CD4-positive, CD25-positive, alpha-beta regulatory T cell (primary cell): ENCODE data around the gene CNTNAP2. TPM values are rescaled to one million over a fixed set of nuclear protein-coding genes. Genes with fewer than 3 reads are reported as not detected.
A peak's percentile ranks its signal among the peaks of the same experiment; 100 is the strongest.

ENCODE experiments used
- ATAC-seq, 2 donors: fragments of 150-1000 bp; cut with Tn5 transposase; one replicate each; pipeline ENCODE4 v1.10.0; 2021; ENCODE audit warnings: low read depth in 2 of 2, moderate number of reproducible peaks in 2 of 2, moderate library complexity in 1 of 2
- DNase-seq, 3 donors: peaks; one replicate each; pipeline versions ENCODE4 v3.0.0 to v3.0.0-alpha.2; 2012 to 2022; ENCODE audit warnings: mixed read lengths in 1 of 3
- H3K27ac ChIP-seq: one replicate; pipeline ENCODE4 v1.7.0; 2013; ENCODE audit warnings: mild to moderate bottlenecking, low read length; ENCODE audit not compliant: insufficient read depth, poor library complexity, severe bottlenecking
- H3K27me3 ChIP-seq: one replicate; pipeline ENCODE4 v1.7.0; 2013; ENCODE audit warnings: low read length; ENCODE audit not compliant: control insufficient read depth, insufficient read depth
- H3K36me3 ChIP-seq: one replicate; pipeline ENCODE4 v1.7.0; 2013; ENCODE audit warnings: mild to moderate bottlenecking, low read length, moderate library complexity; ENCODE audit not compliant: control insufficient read depth, insufficient read depth
- H3K4me1 ChIP-seq: 2 replicates; pipeline ENCODE4 v1.7.0; 2013; ENCODE audit warnings: mild to moderate bottlenecking, low read length; ENCODE audit not compliant: insufficient read depth, control insufficient read depth, poor library complexity, severe bottlenecking
- H3K4me3 ChIP-seq: one replicate; pipeline ENCODE4 v1.7.0; 2013; ENCODE audit warnings: low read depth, mild to moderate bottlenecking, low read length, moderate library complexity
- H3K9me3 ChIP-seq, 2 experiments: 1 replicate in 1 of 2; 2 replicates in 1 of 2; pipeline ENCODE4 v1.7.0; 2013; ENCODE audit warnings: low read length in 2 of 2, mild to moderate bottlenecking in 1 of 2, moderate library complexity in 1 of 2; ENCODE audit not compliant: control insufficient read depth in 2 of 2
- H3K27ac Mint-ChIP-seq, 3 donors: one replicate each; pipeline ENCODE4 v1.8.0; 2020 to 2022; ENCODE audit warnings: mild to moderate bottlenecking in 3 of 3, mixed read lengths in 3 of 3, moderate library complexity in 2 of 3
- H3K27me3 Mint-ChIP-seq: one replicate; pipeline ENCODE4 v1.8.0; 2022; ENCODE audit warnings: mild to moderate bottlenecking, mixed read lengths
- H3K36me3 Mint-ChIP-seq: one replicate; pipeline ENCODE4 v1.8.0; 2020; ENCODE audit warnings: mixed read lengths
- H3K4me1 Mint-ChIP-seq, 4 donors: one replicate each; pipeline ENCODE4 v1.8.0; 2020 to 2022; ENCODE audit warnings: mixed read lengths in 4 of 4, mild to moderate bottlenecking in 1 of 4
- H3K4me3 Mint-ChIP-seq, 4 donors: one replicate each; pipeline ENCODE4 v1.8.0; 2020 to 2022; ENCODE audit warnings: mild to moderate bottlenecking in 4 of 4, mixed read lengths in 4 of 4, moderate library complexity in 3 of 4
- H3K9me3 Mint-ChIP-seq, 7 donors: one replicate each; pipeline ENCODE4 v1.8.0; 2020 to 2022; ENCODE audit warnings: mixed read lengths in 7 of 7, mild to moderate bottlenecking in 3 of 7, moderate library complexity in 2 of 7
- polyA plus RNA-seq, 4 donors: library from polyadenylated mRNA; unstranded; fragments of 300-500 nt; fragmentation: Illumina TruSeq; gene quantifications; one replicate each; pipeline ENCODE4 v1.2.3, GENCODE V29; 2021
- total RNA-seq: library from RNA; stranded (reverse); gene quantifications from one replicate; pipeline ENCODE4 v1.2.3, GENCODE V29; 2022

CNTNAP2 gene
- total and polyA plus RNA-seq, 5 donors from 2014 or later = 0.02 to 0.15 TPM; not detected in 3

GRCh38 chr7:148242294-148242821 lies 2125.8 kb downstream of the CNTNAP2 start:
- H3K27me3 ChIP-seq = peaks cover 4% of the 10 kb centered on the region
- no peaks in the 10 kb centered on the region for H3K4me1 ChIP-seq
- peaks cover 0 to 8% (median 4%) of the 10 kb centered on the region in 4 donors for H3K4me1 Mint-ChIP-seq
- no peaks in the 10 kb centered on the region for H3K9me3 ChIP-seq
- H3K4me3 ChIP-seq = no peak overlapping the region
- peaks cover 30% of the 10 kb centered on the region for H3K27me3 Mint-ChIP-seq
- peak overlapping the region in 1 of 3 donors; percentile 15 for H3K27ac Mint-ChIP-seq
- ATAC-seq (no peak), DNase-seq (peak in 1 of 3 donors; percentile 36)
- no peaks in the 10 kb centered on the region for H3K36me3 Mint-ChIP-seq
- H3K36me3 ChIP-seq = no peaks in the 10 kb centered on the region
- no peaks in the 10 kb centered on the region for H3K9me3 Mint-ChIP-seq
- H3K27ac ChIP-seq = no peak overlapping the region
- no peak overlapping the region for H3K4me3 Mint-ChIP-seq

GRCh38 chr7:148245381-148245780 lies 2128.8 kb downstream of the CNTNAP2 start:
- Mint-ChIP-seq H3K27ac (no peak overlapping the region), H3K4me3 (no peak overlapping the region), H3K36me3 (no peaks in the 10 kb centered on the region), H3K4me1 (peaks cover 0 to 8% (median 4%) of the 10 kb centered on the region in 4 donors), H3K27me3 (peaks cover 18% of the 10 kb centered on the region), H3K9me3 (peaks cover 0 to 4% (median 0%) of the 10 kb centered on the region in 7 donors)
- no peak for ATAC-seq
- Histone ChIP-seq H3K4me3 (no peak overlapping the region), H3K27ac (no peak overlapping the region), H3K36me3 (no peaks in the 10 kb centered on the region), H3K9me3 (no peaks in the 10 kb centered on the region), H3K4me1 (no peaks in the 10 kb centered on the region), H3K27me3 (peaks cover 2% of the 10 kb centered on the region)
- DNase-seq = no peak

GRCh38 chr7:148253629-148254028 lies 2137.0 kb downstream of the CNTNAP2 start:
- Mint-ChIP-seq H3K9me3 (peaks cover 0 to 22% (median 3%) of the 10 kb centered on the region in 7 donors), H3K36me3 (no peaks in the 10 kb centered on the region), H3K4me1 (no peaks in the 10 kb centered on the region), H3K4me3 (no peak overlapping the region), H3K27me3 (peaks cover 4% of the 10 kb centered on the region), H3K27ac (no peak overlapping the region)
- H3K9me3 ChIP-seq = peaks cover 6% of the 10 kb centered on the region in 2 experiments
- DNase-seq = no peak
- no peaks in the 10 kb centered on the region for H3K36me3 ChIP-seq
- H3K4me1 ChIP-seq = no peaks in the 10 kb centered on the region
- no peak overlapping the region for H3K27ac ChIP-seq
- ATAC-seq = no peak
- peaks cover 2% of the 10 kb centered on the region for H3K27me3 ChIP-seq
- H3K4me3 ChIP-seq = no peak overlapping the region

- Mint-ChIP-seq H3K4me3 (no peak overlapping the region), H3K9me3 (peaks cover 0 to 18% (median 3%) of the 10 kb centered on the region in 7 donors), H3K4me1 (no peaks in the 10 kb centered on the region), H3K27me3 (peaks cover 11% of the 10 kb centered on the region), H3K27ac (no peak overlapping the region), H3K36me3 (no peaks in the 10 kb centered on the region)
- Histone ChIP-seq H3K4me1 (no peaks in the 10 kb centered on the region), H3K27me3 (peaks cover 2% of the 10 kb centered on the region), H3K27ac (no peak overlapping the region), H3K4me3 (no peak overlapping the region), H3K36me3 (no peaks in the 10 kb centered on the region), H3K9me3 (peaks cover 6% of the 10 kb centered on the region in 2 experiments)
- DNase-seq = no peak
- ATAC-seq = no peak
Observed at GRCh38 chr7:148255333-148255732, 2138.7 kb downstream of the CNTNAP2 start.

- DNase-seq = no peak
- ATAC-seq = no peak
- H3K36me3 ChIP-seq = no peaks in the 10 kb centered on the region
- Mint-ChIP-seq H3K27me3 (peaks cover 17% of the 10 kb centered on the region), H3K36me3 (no peaks in the 10 kb centered on the region), H3K27ac (no peak overlapping the region), H3K4me1 (no peaks in the 10 kb centered on the region), H3K4me3 (no peak overlapping the region), H3K9me3 (peaks cover 0 to 8% (median 2%) of the 10 kb centered on the region in 7 donors)
- H3K9me3 ChIP-seq = peaks cover under 1 to 4% of the 10 kb centered on the region in 2 experiments
- H3K4me1 ChIP-seq = no peaks in the 10 kb centered on the region
- peaks cover 2% of the 10 kb centered on the region for H3K27me3 ChIP-seq
- no peak overlapping the region for H3K27ac ChIP-seq
- no peak overlapping the region for H3K4me3 ChIP-seq
Observed at GRCh38 chr7:148256433-148256832, 2139.8 kb downstream of the CNTNAP2 start.

GRCh38 chr7:148260599-148260998 lies 2144.0 kb downstream of the CNTNAP2 start:
- Histone ChIP-seq H3K27me3 (peaks cover 2% of the 10 kb centered on the region), H3K4me1 (no peaks in the 10 kb centered on the region), H3K36me3 (no peaks in the 10 kb centered on the region), H3K9me3 (no peaks in the 10 kb centered on the region), H3K4me3 (no peak overlapping the region), H3K27ac (no peak overlapping the region)
- H3K4me3 Mint-ChIP-seq = no peak overlapping the region
- peaks cover 0 to 11% (median 7%) of the 10 kb centered on the region in 4 donors for H3K4me1 Mint-ChIP-seq
- no peak overlapping the region for H3K27ac Mint-ChIP-seq
- ATAC-seq (no peak), DNase-seq (no peak)
- H3K36me3 Mint-ChIP-seq = no peaks in the 10 kb centered on the region
- peaks cover 28% of the 10 kb centered on the region for H3K27me3 Mint-ChIP-seq
- peaks cover 0 to 1% (median 0%) of the 10 kb centered on the region in 7 donors for H3K9me3 Mint-ChIP-seq

- DNase-seq = no peak
- peaks cover 0 to 1% (median 0%) of the 10 kb centered on the region in 7 donors for H3K9me3 Mint-ChIP-seq
- H3K27me3 ChIP-seq = no peaks in the 10 kb centered on the region
- H3K27me3 Mint-ChIP-seq = peaks cover 29% of the 10 kb centered on the region
- no peak for ATAC-seq
- H3K4me3 ChIP-seq = no peak overlapping the region
- H3K4me3 Mint-ChIP-seq = no peak overlapping the region
- no peaks in the 10 kb centered on the region for H3K4me1 ChIP-seq
- H3K36me3 ChIP-seq = no peaks in the 10 kb centered on the region
- H3K36me3 Mint-ChIP-seq = no peaks in the 10 kb centered on the region
- H3K9me3 ChIP-seq = no peaks in the 10 kb centered on the region
- no peak overlapping the region for H3K27ac ChIP-seq
- H3K27ac Mint-ChIP-seq = no peak overlapping the region
- H3K4me1 Mint-ChIP-seq = peaks cover 0 to 11% (median 7%) of the 10 kb centered on the region in 4 donors
Observed at GRCh38 chr7:148261523-148261922, 2144.9 kb downstream of the CNTNAP2 start.
